Ishikawa (cell line): Measurements from ENCODE around the gene SBK1.

Experiments used
- CEBPB ChIP-seq: IDR thresholded peaks from 2 replicates; pipeline ENCODE4 v1.6.1; 2012
- CREB1 ChIP-seq: IDR thresholded peaks from 2 replicates; pipeline ENCODE4 v1.6.1; 2012; ENCODE audit warnings: low read depth
- EGR1 ChIP-seq: IDR thresholded peaks from 2 replicates; pipeline ENCODE4 v1.6.1; 2012
- EP300 ChIP-seq: IDR thresholded peaks from 2 replicates; pipeline ENCODE4 v1.6.1; 2012; ENCODE audit warnings: borderline replicate concordance
- FOXM1 ChIP-seq: IDR thresholded peaks from 2 replicates; pipeline ENCODE4 v1.6.1; 2012; ENCODE audit warnings: low read depth, borderline replicate concordance
- MAX ChIP-seq: IDR thresholded peaks from 2 replicates; pipeline ENCODE4 v1.6.1; 2012
- NFIC ChIP-seq: IDR thresholded peaks from 2 replicates; pipeline ENCODE4 v1.6.1; 2012
- RAD21 ChIP-seq: IDR thresholded peaks from 2 replicates; pipeline ENCODE4 v1.6.1; 2012; ENCODE audit warnings: low read depth
- REST ChIP-seq: IDR thresholded peaks from 2 replicates; pipeline ENCODE4 v1.6.1; 2012; ENCODE audit warnings: low read depth, mild to moderate bottlenecking
- TAF1 ChIP-seq: IDR thresholded peaks from 2 replicates; pipeline ENCODE4 v1.6.1; 2012; ENCODE audit warnings: low read depth, mild to moderate bottlenecking
- TCF12 ChIP-seq: IDR thresholded peaks from 2 replicates; pipeline ENCODE4 v1.6.1; 2012; ENCODE audit warnings: low read depth
- TEAD4 ChIP-seq: IDR thresholded peaks from 2 replicates; pipeline ENCODE4 v1.6.1; 2012
- USF1 ChIP-seq: IDR thresholded peaks from 2 replicates; pipeline ENCODE4 v1.6.1; 2012
- YY1 ChIP-seq: IDR thresholded peaks from 2 replicates; pipeline ENCODE4 v1.6.1; 2012; ENCODE audit warnings: low read depth
- ZBTB7A ChIP-seq: IDR thresholded peaks from 2 replicates; pipeline ENCODE4 v1.6.1; 2012; ENCODE audit warnings: low read depth

The SBK1 gene

GRCh38 chr16:28258567-28258966 lies 33.8 kb upstream of the SBK1 start:
- TF ChIP-seq CREB1 (no peak), NFIC (peak; percentile 42; the same call in 1 of the 2 replicates), MAX (no peak), USF1 (no peak), TEAD4 (no peak), EP300 (no peak), CEBPB (no peak)

- no peak for TF ChIP-seq YY1
- no peak for TF ChIP-seq EP300
- TF ChIP-seq EGR1 = no peak
- no peak for TF ChIP-seq REST
- TF ChIP-seq ZBTB7A = no peak
- TF ChIP-seq TEAD4 = no peak
Measured at GRCh38 chr16:28259091-28259780, 33.1 kb upstream of the SBK1 start.

- no peak for TF ChIP-seq CEBPB
- TF ChIP-seq EP300 = no peak
- TF ChIP-seq REST = no peak
- TF ChIP-seq FOXM1 = no peak
- TF ChIP-seq YY1 = no peak
- no peak for TF ChIP-seq CREB1
- no peak for TF ChIP-seq TCF12
- TF ChIP-seq NFIC = no peak
- no peak for TF ChIP-seq TEAD4
- no peak for TF ChIP-seq USF1
- TF ChIP-seq TAF1 = no peak
- TF ChIP-seq ZBTB7A = no peak
- TF ChIP-seq EGR1 = no peak
- no peak for TF ChIP-seq RAD21
- TF ChIP-seq MAX = no peak
Measured at GRCh38 chr16:28259781-28260150, 32.6 kb upstream of the SBK1 start.

GRCh38 chr16:28260193-28260592 lies 32.1 kb upstream of the SBK1 start:
- TF ChIP-seq REST (no peak), FOXM1 (no peak), MAX (no peak), CREB1 (no peak)

- TF ChIP-seq USF1 (no peak), TAF1 (no peak), TEAD4 (no peak), NFIC (no peak), FOXM1 (no peak), EP300 (no peak), RAD21 (no peak), REST (no peak), MAX (no peak), EGR1 (no peak), ZBTB7A (no peak), CEBPB (no peak), CREB1 (no peak), YY1 (no peak), TCF12 (no peak)
Measured at GRCh38 chr16:28261942-28262341, 30.4 kb upstream of the SBK1 start.
